ENCODE results near the gene ZNF667. TPM values are rescaled to one million over a fixed set of nuclear protein-coding genes. Genes with fewer than 3 reads are reported as not detected.

Gene ZNF667
- total RNA-seq, 1 experiment from 2014 or later = not detected

- TF ChIP-seq, protein P1, sequence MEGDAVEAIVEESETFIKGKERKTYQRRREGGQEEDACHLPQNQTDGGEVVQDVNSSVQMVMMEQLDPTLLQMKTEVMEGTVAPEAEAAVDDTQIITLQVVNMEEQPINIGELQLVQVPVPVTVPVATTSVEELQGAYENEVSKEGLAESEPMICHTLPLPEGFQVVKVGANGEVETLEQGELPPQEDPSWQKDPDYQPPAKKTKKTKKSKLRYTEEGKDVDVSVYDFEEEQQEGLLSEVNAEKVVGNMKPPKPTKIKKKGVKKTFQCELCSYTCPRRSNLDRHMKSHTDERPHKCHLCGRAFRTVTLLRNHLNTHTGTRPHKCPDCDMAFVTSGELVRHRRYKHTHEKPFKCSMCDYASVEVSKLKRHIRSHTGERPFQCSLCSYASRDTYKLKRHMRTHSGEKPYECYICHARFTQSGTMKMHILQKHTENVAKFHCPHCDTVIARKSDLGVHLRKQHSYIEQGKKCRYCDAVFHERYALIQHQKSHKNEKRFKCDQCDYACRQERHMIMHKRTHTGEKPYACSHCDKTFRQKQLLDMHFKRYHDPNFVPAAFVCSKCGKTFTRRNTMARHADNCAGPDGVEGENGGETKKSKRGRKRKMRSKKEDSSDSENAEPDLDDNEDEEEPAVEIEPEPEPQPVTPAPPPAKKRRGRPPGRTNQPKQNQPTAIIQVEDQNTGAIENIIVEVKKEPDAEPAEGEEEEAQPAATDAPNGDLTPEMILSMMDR (IDR thresholded peaks at IDR 0.05) = no peak
- TF ChIP-seq SIN3A (IDR thresholded peaks at IDR 0.05; ENCODE audit: borderline replicate concordance, insufficient read depth, low read depth, low read length) (0 out of 2 replicates have a peak, but pooled peaks have one; percentile 21), REST (IDR thresholded peaks at IDR 0.05; ENCODE audit: insufficient read depth in 1 of 2, low read depth in 2 of 2, low read length in 1 of 2) (no peak), POLR2AphosphoS5 (IDR thresholded peaks at IDR 0.05; ENCODE audit: low read depth, low read length) (no peak), TCF7L2 (IDR thresholded peaks at IDR 0.05; ENCODE audit: low read depth, low read length) (peak; percentile 99)
- Histone ChIP-seq H3K4me3 (ENCODE audit: low read depth in 2 of 2, low read length in 2 of 2) (peak within 1 kb of the TSS; percentile 55 to 74), H3K36me3 (ENCODE audit: control insufficient read depth, insufficient read depth, low read length) (no peaks in the 10 kb centered on the region), H3K9me3 (ENCODE audit: control insufficient read depth, insufficient read depth, low read depth, low read length) (peaks cover 63% of the 10 kb centered on the region), H3K27me3 (ENCODE audit: control insufficient read depth, insufficient read depth, low read length) (no peaks in the 10 kb centered on the region), H3K27ac (ENCODE audit: low read length) (peak within 1 kb of the TSS; percentile 87), H3K4me1 (ENCODE audit: control insufficient read depth, insufficient read depth, low read length) (no peaks in the 10 kb centered on the region)
- BruUV-seq (replicated peaks) = no TSS peak
- POLR2A ChIA-PET = interaction anchor here (0.5 kb wide), 1 partner anchor 1847 kb away, joined by 3 read pairs; no protein-coding TSS in a partner anchor
- ATAC-seq = peak; percentile 98
- in situ Hi-C loops (cut with HindIII; ENCODE audit: low pct_unique_long_range_greater_than_20kb, low sequenced_read_pairs) (no loop called here), intact Hi-C loops (cut with micrococcal nuclease; ENCODE audit: unreplicated experiment) (no loop called here)
- DNase-seq (ENCODE audit: low read depth, low spot score) = peak; percentile 71
- CTCF ChIA-PET = no interaction called here
These were observed 73.1 kb downstream of the ZNF667 start, which contains the start of gene ZNF583 for GRCh38 chr19:56403764-56404704. Gene ZNF583, plus strand, starts transcription at chr19:56404332. Its CDS starts 2,783 bp downstream, at chr19:56407115.

- DNase-seq (ENCODE audit: low read depth, low spot score) (no peak), ATAC-seq (no peak)
- POLR2A ChIA-PET = interaction anchor here (0.5 kb wide), 1 partner anchor 1846 kb away, joined by 3 read pairs; no protein-coding TSS in a partner anchor
- no peak for TF ChIP-seq POLR2AphosphoS5 (IDR thresholded peaks at IDR 0.05; ENCODE audit: low read depth, low read length)
- no peak for TF ChIP-seq TCF7L2 (IDR thresholded peaks at IDR 0.05; ENCODE audit: low read depth, low read length)
- no peak for TF ChIP-seq SIN3A (IDR thresholded peaks at IDR 0.05; ENCODE audit: borderline replicate concordance, insufficient read depth, low read depth, low read length)
- TF ChIP-seq, protein P1 (IDR thresholded peaks at IDR 0.05) = no peak
- no peak for TF ChIP-seq REST (IDR thresholded peaks at IDR 0.05; ENCODE audit: insufficient read depth in 1 of 2, low read depth in 2 of 2, low read length in 1 of 2)
- no peaks in the 10 kb centered on the region for H3K36me3 ChIP-seq (ENCODE audit: control insufficient read depth, insufficient read depth, low read length)
- in situ Hi-C loops (cut with HindIII; ENCODE audit: low pct_unique_long_range_greater_than_20kb, low sequenced_read_pairs) = no loop called here
- intact Hi-C loops (cut with micrococcal nuclease; ENCODE audit: unreplicated experiment) = no loop called here
- no peaks in the 10 kb centered on the region for H3K27me3 ChIP-seq (ENCODE audit: control insufficient read depth, insufficient read depth, low read length)
- H3K4me1 ChIP-seq (ENCODE audit: control insufficient read depth, insufficient read depth, low read length) = no peaks in the 10 kb centered on the region
- H3K9me3 ChIP-seq (ENCODE audit: control insufficient read depth, insufficient read depth, low read depth, low read length) = peaks cover 62% of the 10 kb centered on the region
- H3K4me3 ChIP-seq (ENCODE audit: low read depth in 2 of 2, low read length in 2 of 2) = peak overlapping the region; percentile 55 to 74
- peak overlapping the region; percentile 87 for H3K27ac ChIP-seq (ENCODE audit: low read length)
- CTCF ChIA-PET = no interaction called here
- TSS peak; percentile 73 for BruUV-seq (replicated peaks)
These were observed 73.9 kb downstream of the ZNF667 start for GRCh38 chr19:56403261-56403660.

Measured in Panc1 (cell line).